ENCODE measurements around the gene INKA1.

Gene INKA1

GRCh38 chr3:49842843-49843517 lies 39.9 kb downstream of the INKA1 start:
- Histone ChIP-seq H3K4me2 (ENCODE audit: low read length) (no peak overlapping the region), H3K27ac (ENCODE audit: low read depth, low read length) (no peak overlapping the region), H3K4me1 (ENCODE audit: control insufficient read depth, low read length) (peaks cover 15% of the 10 kb centered on the region), H3F3A (ENCODE audit: control insufficient read depth, insufficient read depth) (no peaks in the 10 kb centered on the region), H3K27me3 (ENCODE audit: control insufficient read depth, low read length) (no peaks in the 10 kb centered on the region), H3K36me3 (ENCODE audit: control insufficient read depth, low read length) (peaks cover 80% of the 10 kb centered on the region), H3K79me2 (ENCODE audit: control insufficient read depth, low read length) (no peaks in the 10 kb centered on the region), H3K9me3 (ENCODE audit: control insufficient read depth, insufficient read depth, low read length) (no peaks in the 10 kb centered on the region), H3K4me3 (ENCODE audit: low read length) (no peak overlapping the region), H3K9me2 (replicated peaks; ENCODE audit: control insufficient read depth, low read length) (no peaks in the 10 kb centered on the region), H4K20me1 (ENCODE audit: control insufficient read depth, insufficient read depth, low read depth, low read length) (no peaks in the 10 kb centered on the region)
- TF ChIP-seq CTCF (IDR thresholded peaks at IDR 0.05; ENCODE audit: low read depth, low read length, poor library complexity, severe bottlenecking) (no peak), EZH2phosphoT487 (IDR thresholded peaks at IDR 0.05; ENCODE audit: borderline replicate concordance, low read length) (no peak)

- H3K36me3 ChIP-seq (ENCODE audit: control insufficient read depth, low read length), result peaks cover 75% of the 10 kb centered on the region
These were observed 41.6 kb downstream of the INKA1 start for GRCh38 chr3:49844464-49845183.

GRCh38 chr3:49845694-49846093 lies 42.6 kb downstream of the INKA1 start:
- Histone ChIP-seq H3K79me2 (ENCODE audit: control insufficient read depth, low read length) (peaks cover 8% of the 10 kb centered on the region), H4K20me1 (ENCODE audit: control insufficient read depth, insufficient read depth, low read depth, low read length) (no peaks in the 10 kb centered on the region), H3K4me2 (ENCODE audit: low read length) (no peak overlapping the region), H3K36me3 (ENCODE audit: control insufficient read depth, low read length) (peaks cover 65% of the 10 kb centered on the region), H3K9me3 (ENCODE audit: control insufficient read depth, insufficient read depth, low read length) (no peaks in the 10 kb centered on the region), H3K27me3 (ENCODE audit: control insufficient read depth, low read length) (no peaks in the 10 kb centered on the region), H3F3A (ENCODE audit: control insufficient read depth, insufficient read depth) (no peaks in the 10 kb centered on the region), H3K4me1 (ENCODE audit: control insufficient read depth, low read length) (peaks cover 7% of the 10 kb centered on the region; the same call in 1 of the 2 replicates), H3K27ac (ENCODE audit: low read depth, low read length) (no peak overlapping the region), H3K4me3 (ENCODE audit: low read length) (no peak overlapping the region), H3K9me2 (replicated peaks; ENCODE audit: control insufficient read depth, low read length) (no peaks in the 10 kb centered on the region)
- TF ChIP-seq CTCF (IDR thresholded peaks at IDR 0.05; ENCODE audit: low read depth, low read length, poor library complexity, severe bottlenecking), result no peak
- TF ChIP-seq EZH2phosphoT487 (IDR thresholded peaks at IDR 0.05; ENCODE audit: borderline replicate concordance, low read length), result no peak

More at GRCh38 chr3:49844464-49845183, 41.6 kb downstream of the INKA1 start:
- H3K4me3 ChIP-seq (ENCODE audit: low read length), result no peak overlapping the region
- no peaks in the 10 kb centered on the region for H3K9me2 ChIP-seq (replicated peaks; ENCODE audit: control insufficient read depth, low read length)
- no peaks in the 10 kb centered on the region for H3K27me3 ChIP-seq (ENCODE audit: control insufficient read depth, low read length)
- no peaks in the 10 kb centered on the region for H3K79me2 ChIP-seq (ENCODE audit: control insufficient read depth, low read length)
- H3F3A ChIP-seq (ENCODE audit: control insufficient read depth, insufficient read depth), result no peaks in the 10 kb centered on the region
- H3K9me3 ChIP-seq (ENCODE audit: control insufficient read depth, insufficient read depth, low read length), result no peaks in the 10 kb centered on the region
- H3K27ac ChIP-seq (ENCODE audit: low read depth, low read length), result no peak overlapping the region
- TF ChIP-seq CTCF (IDR thresholded peaks at IDR 0.05; ENCODE audit: low read depth, low read length, poor library complexity, severe bottlenecking) (no peak), EZH2phosphoT487 (IDR thresholded peaks at IDR 0.05; ENCODE audit: borderline replicate concordance, low read length) (no peak)
- no peak overlapping the region for H3K4me2 ChIP-seq (ENCODE audit: low read length)
- H3K4me1 ChIP-seq (ENCODE audit: control insufficient read depth, low read length), result peaks cover 8% of the 10 kb centered on the region
- no peaks in the 10 kb centered on the region for H4K20me1 ChIP-seq (ENCODE audit: control insufficient read depth, insufficient read depth, low read depth, low read length)
